Ovary (tissue), 9 donors: Measurements from ENCODE around the gene POLE4. TPM values are rescaled to one million over a fixed set of nuclear protein-coding genes. Genes with fewer than 3 reads are reported as not detected.

Experiments used
- DNase-seq, 5 donors: peaks; one replicate each; pipeline ENCODE4 v3.0.0-alpha.2; 2019 to 2020
- H3K27ac ChIP-seq, 2 donors: fragments of 200-600 bp; one replicate each; pipeline versions ENCODE4 v1.5.1 to v1.8.0; 2019 to 2022
- H3K27me3 ChIP-seq: fragments of 200-600 bp; one replicate; pipeline ENCODE4 v1.8.0; 2022
- H3K36me3 ChIP-seq: fragments of 200-600 bp; sonication (generic); one replicate; pipeline ENCODE4 v1.5.1; 2019
- H3K4me1 ChIP-seq: one replicate; pipeline ENCODE4 v1.8.1; 2013; ENCODE audit warnings: mild to moderate bottlenecking, moderate library complexity; ENCODE audit not compliant: insufficient read depth
- H3K4me3 ChIP-seq: fragments of 200-600 bp; sonication (generic); one replicate; pipeline ENCODE4 v1.5.1; 2017
- H3K9me3 ChIP-seq, 2 donors: fragments of 200-600 bp in 1 of 2; sonication (generic) in 1 of 2; one replicate each; pipeline versions ENCODE4 v1.5.1 to v1.8.1; 2013 to 2019; ENCODE audit warnings: mild to moderate bottlenecking in 1 of 2, moderate library complexity in 1 of 2
- CTCF ChIP-seq, 3 donors: fragments of 450-650 bp in 2 of 3; fragments of 200-600 bp in 1 of 3; IDR thresholded peaks; one replicate each; pipeline versions ENCODE4 v1.5.1 to v1.8.0; 2016 to 2022; ENCODE audit warnings: antibody characterized with exemption in 3 of 3, mild to moderate bottlenecking in 1 of 3
- EP300 ChIP-seq: sonication (generic); formaldehyde crosslinking; IDR thresholded peaks from one replicate; pipeline ENCODE4 v1.6.1; 2017; ENCODE audit warnings: antibody characterized with exemption
- POLR2A ChIP-seq: fragments of 450-650 bp; IDR thresholded peaks from one replicate; pipeline ENCODE4 v1.6.1; 2017; ENCODE audit warnings: antibody characterized with exemption, mild to moderate bottlenecking, moderate library complexity
- WGBS, 3 donors: extraction: QIAGEN DNeasy Blood & Tissue Kit in 1 of 3; methylation state at CpG; one replicate each; pipeline versions ENCODE4 v1.1.5 to v1.1.7; 2013 to 2017; 5-methylcytosine and 5-hydroxymethylcytosine counted together
- intact Hi-C, 4 donors: fragments of 100-400 bp; cut with DNase I; formaldehyde crosslinking; loops; one replicate each; pipeline versions ENCODE4 v1.11.0 to v1.15.1; 2022 to 2023
- polyA plus RNA-seq, 2 donors: library from polyadenylated mRNA; stranded (reverse); fragments of 200-250 nt in 1 of 2; fragments of 350-450 nt in 1 of 2; fragmentation: Illumina TruSeq in 1 of 2; extraction: RNeasy Lipid Tissue Mini Kit (QIAGEN cat#74804) in 1 of 2; gene quantifications; one replicate each; pipeline ENCODE4 v1.2.3, GENCODE V29; 2013 to 2014
- total RNA-seq, 7 donors: library from RNA; depleted of rRNA in 2 of 7; stranded (reverse); fragments of >200 nt in 2 of 7; fragmentation: NEBNext Ultra II Directional in 3 of 7; extraction: Animal tissue kit (Norgen Biotek cat#: 25700) in 3 of 7; gene quantifications; one replicate each; pipeline versions ENCODE4 v1.1.0 to v1.2.4, GENCODE V29; 2016 to 2023
- donor health status: DM: no; HTN: no; CAD: no; lungs with moderate emphysema.
- donor health status: DM: no; HTN: no; CAD: no.
- donor health status: Bipolar disorder and iron deficiency.
- donor health status: DM: yes; HTN: yes; CAD: no.
- donor health status: DM: no; HTN: no; CAD: no.
- donor health status: DM: yes; HTN: yes; CAD: no.

POLE4 gene
- total and polyA plus RNA-seq, 9 donors = 30.3 to 77.1 (median 47.5) TPM

GRCh38 chr2:74927621-74928020 lies 30.8 kb upstream of the POLE4 start:
- H3K36me3 ChIP-seq = no peaks in the 10 kb centered on the region
- H3K9me3 ChIP-seq = no peaks in the 10 kb centered on the region
- DNase-seq = no peak
- no peak overlapping the region for H3K4me3 ChIP-seq
- no peaks in the 10 kb centered on the region for H3K4me1 ChIP-seq
- no peak overlapping the region for H3K27ac ChIP-seq
- 88 to 89% (median 89%) methylated on average over 5 of the region's 5 CpGs for WGBS, 3 donors
- no peaks in the 10 kb centered on the region for H3K27me3 ChIP-seq
- TF ChIP-seq CTCF (IDR thresholded peaks at IDR 0.05) (no peak), EP300 (no peak), POLR2A (no peak)
- intact Hi-C loops = loop anchor here in 1 of 4 donors (10.0 kb wide), 1 partner anchor 487 kb away; no protein-coding TSS in a partner anchor

GRCh38 chr2:74930811-74931486 lies 27.5 kb upstream of the POLE4 start:
- Histone ChIP-seq H3K27me3 (no peaks in the 10 kb centered on the region), H3K9me3 (no peaks in the 10 kb centered on the region), H3K4me3 (no peak overlapping the region), H3K36me3 (no peaks in the 10 kb centered on the region), H3K27ac (no peak overlapping the region), H3K4me1 (no peaks in the 10 kb centered on the region)
- TF ChIP-seq POLR2A (no peak), CTCF (IDR thresholded peaks at IDR 0.05) (no peak), EP300 (no peak)
- intact Hi-C loops = no loop called here
- 86 to 92% (median 90%) methylated on average over 8 of the region's 8 CpGs for WGBS, 3 donors
- no peak for DNase-seq

- 64 to 95% (median 94%) methylated on average over 2 of the region's 2 CpGs for WGBS, 3 donors
Measured at GRCh38 chr2:74931940-74932339, 26.5 kb upstream of the POLE4 start.

GRCh38 chr2:74935975-74936391 lies 22.5 kb upstream of the POLE4 start:
- 89 to 92% (median 91%) methylated on average over 4 of the region's 4 CpGs for WGBS, 3 donors

More at GRCh38 chr2:74931940-74932339, 26.5 kb upstream of the POLE4 start:
- DNase-seq = no peak
- Histone ChIP-seq H3K4me3 (no peak overlapping the region), H3K27ac (no peak overlapping the region), H3K4me1 (no peaks in the 10 kb centered on the region), H3K36me3 (no peaks in the 10 kb centered on the region), H3K27me3 (no peaks in the 10 kb centered on the region), H3K9me3 (no peaks in the 10 kb centered on the region)
- no peak for TF ChIP-seq CTCF (IDR thresholded peaks at IDR 0.05)
- no peak for TF ChIP-seq POLR2A
- intact Hi-C loops = no loop called here

More at GRCh38 chr2:74935975-74936391, 22.5 kb upstream of the POLE4 start:
- H3K27ac ChIP-seq = no peak overlapping the region
- no peak for TF ChIP-seq EP300
- no peak for TF ChIP-seq POLR2A
- TF ChIP-seq CTCF (IDR thresholded peaks at IDR 0.05) = no peak
- no peaks in the 10 kb centered on the region for H3K27me3 ChIP-seq
- H3K9me3 ChIP-seq = no peaks in the 10 kb centered on the region
- no peak overlapping the region for H3K4me3 ChIP-seq
- no peaks in the 10 kb centered on the region for H3K4me1 ChIP-seq
- intact Hi-C loops = no loop called here
- no peak for DNase-seq
- no peaks in the 10 kb centered on the region for H3K36me3 ChIP-seq
